Measurements from ENCODE around the gene NR1H2. TPM values are rescaled to one million over a fixed set of nuclear protein-coding genes. Genes with fewer than 3 reads are reported as not detected.

Gene NR1H2
- total and polyA plus RNA-seq, 2 experiments from 2014 or later = 32.9 to 70.2 TPM

- H3K36me3 ChIP-seq (ENCODE audit: insufficient read depth) = peaks cover 9% of the 10 kb centered on the region; the same call in 1 of the 2 replicates
- no peaks in the 10 kb centered on the region for H3K27me3 ChIP-seq (ENCODE audit: insufficient read depth)
- peaks cover 15% of the 10 kb centered on the region for H3K4me1 Mint-ChIP-seq
- H3K9me3 Mint-ChIP-seq = peaks cover 7% of the 10 kb centered on the region; the same call in 1 of the 3 replicates
- no peak overlapping the region for H3K27ac Mint-ChIP-seq
- peaks cover 13% of the 10 kb centered on the region for H3K79me2 ChIP-seq (replicated peaks; ENCODE audit: insufficient read depth)
- H3K27me3 Mint-ChIP-seq (ENCODE audit: insufficient read depth, low read depth, poor library complexity) = peaks cover 23% of the 10 kb centered on the region
- no peak overlapping the region for H3K4me3 Mint-ChIP-seq
- TF ChIP-seq POLR2AphosphoS5 (IDR thresholded peaks at IDR 0.05; ENCODE audit: low read depth) (no peak), ZNF331 (CRISPR knock-in tag; IDR thresholded peaks at IDR 0.05; ENCODE audit: low read depth) (no peak), ZNF114 (CRISPR knock-in tag; IDR thresholded peaks at IDR 0.05) (no peak), REST (IDR thresholded peaks at IDR 0.05; ENCODE audit: unreplicated experiment) (no peak), NANOG (IDR thresholded peaks at IDR 0.05; ENCODE audit: borderline replicate concordance) (no peak), EZH2 (IDR thresholded peaks at IDR 0.05; ENCODE audit: low read depth, unreplicated experiment) (no peak)
- H3K36me3 Mint-ChIP-seq (ENCODE audit: low read depth) = peaks cover 41% of the 10 kb centered on the region
- H3F3A ChIP-seq (replicated peaks; ENCODE audit: low read depth) = peaks cover 10% of the 10 kb centered on the region
- H3K4me3 ChIP-seq = no peak overlapping the region
- H3K4me2 ChIP-seq = no peak overlapping the region
- no peak overlapping the region for H3K27ac ChIP-seq (ENCODE audit: low read depth)
- H3K9me2 ChIP-seq (ENCODE audit: insufficient read depth) = no peaks in the 10 kb centered on the region
- no peak for ATAC-seq
- H2AFZ ChIP-seq = no peak overlapping the region
- peaks cover 13% of the 10 kb centered on the region for H3K4me1 ChIP-seq (ENCODE audit: insufficient read depth)
- peaks cover 4% of the 10 kb centered on the region for H4K20me1 ChIP-seq (replicated peaks; ENCODE audit: insufficient read depth)
- no peak for DNase-seq (ENCODE audit: low spot score)
Observed at GRCh38 chr19:50380751-50381151, 4.5 kb downstream of the NR1H2 start.

GRCh38 chr19:50381881-50382729 is 5.8 kb downstream of the NR1H2 start:
- H3K36me3 Mint-ChIP-seq (ENCODE audit: low read depth) = peaks cover 51% of the 10 kb centered on the region
- Histone ChIP-seq H3F3A (replicated peaks; ENCODE audit: low read depth) (peaks cover 10% of the 10 kb centered on the region), H3K79me2 (replicated peaks; ENCODE audit: insufficient read depth) (peaks cover 27% of the 10 kb centered on the region), H3K27ac (ENCODE audit: low read depth) (no peak overlapping the region), H2AFZ (no peak overlapping the region), H3K4me1 (ENCODE audit: insufficient read depth) (peaks cover 13% of the 10 kb centered on the region), H3K9me2 (ENCODE audit: insufficient read depth) (no peaks in the 10 kb centered on the region), H3K27me3 (ENCODE audit: insufficient read depth) (no peaks in the 10 kb centered on the region), H3K4me3 (no peak overlapping the region), H3K4me2 (no peak overlapping the region), H3K36me3 (ENCODE audit: insufficient read depth) (peaks cover 9% of the 10 kb centered on the region; the same call in 1 of the 2 replicates), H4K20me1 (replicated peaks; ENCODE audit: insufficient read depth) (peaks cover 4% of the 10 kb centered on the region)
- no peak overlapping the region for H3K4me3 Mint-ChIP-seq
- ATAC-seq (no peak), DNase-seq (ENCODE audit: low spot score) (peak; percentile 11)
- H3K27ac Mint-ChIP-seq = no peak overlapping the region
- H3K27me3 Mint-ChIP-seq (ENCODE audit: insufficient read depth, low read depth, poor library complexity) = peaks cover 16% of the 10 kb centered on the region
- H3K9me3 Mint-ChIP-seq = peaks cover 9% of the 10 kb centered on the region; the same call in 1 of the 3 replicates
- peaks cover 17% of the 10 kb centered on the region for H3K4me1 Mint-ChIP-seq
- no peak for TF ChIP-seq ETS1 (IDR thresholded peaks at IDR 0.05)
- TF ChIP-seq CREB1 (CRISPR knock-in tag; IDR thresholded peaks at IDR 0.05; ENCODE audit: low read depth) = no peak
- no peak for TF ChIP-seq EZH2phosphoT487 (IDR thresholded peaks at IDR 0.05; ENCODE audit: unreplicated experiment)
- TF ChIP-seq EZH2 (IDR thresholded peaks at IDR 0.05; ENCODE audit: low read depth, unreplicated experiment) = no peak
- TF ChIP-seq REST (IDR thresholded peaks at IDR 0.05; ENCODE audit: unreplicated experiment) = no peak
- TF ChIP-seq JUNB (IDR thresholded peaks at IDR 0.05; ENCODE audit: unreplicated experiment) = no peak

Measured in GM23338 (cell line).